B cell (primary cell): Measurements from ENCODE around the gene MORC1. TPM values are rescaled to one million over a fixed set of nuclear protein-coding genes. Genes with fewer than 3 reads are reported as not detected.

Experiments
- ATAC-seq: fragments of 200-7000 bp; cut with Tn5 transposase; one replicate; pipeline ENCODE4 v1.10.0; 2021; ENCODE audit warnings: low read depth, mild to moderate bottlenecking, moderate number of reproducible peaks, moderate library complexity
- CTCF ChIA-PET: fragments of 350-600 bp; sonication (Branson Sonifier 250); formaldehyde crosslinking; loops from one replicate; lab custom pipeline; 2021; ENCODE audit warnings: antibody characterized with exemption, inconsistent platforms; lab: Charles Lee
- POLR2A ChIA-PET: fragments of 350-600 bp; sonication (Branson Sonifier 250); formaldehyde crosslinking; loops from one replicate; lab custom pipeline; 2021; ENCODE audit warnings: antibody characterized with exemption; lab: Charles Lee
- DNase-seq: peaks from one replicate; pipeline ENCODE4 v3.0.0; 2013
- H2AFZ ChIP-seq: 2 replicates; pipeline ENCODE4 v1.6.1; 2012; ENCODE audit warnings: mild to moderate bottlenecking, low read depth, low read length; ENCODE audit not compliant: insufficient read depth, poor library complexity, severe bottlenecking
- H3K27ac ChIP-seq, 2 donors: 1 replicate in 1 of 2; 2 replicates in 1 of 2; pipeline ENCODE4 v1.5.1; 2012 to 2013; ENCODE audit warnings: low read length in 2 of 2, mild to moderate bottlenecking in 2 of 2, moderate library complexity in 1 of 2
- H3K27me3 ChIP-seq, 4 experiments: fragments of 200-600 bp in 1 of 4; sonication (generic) in 1 of 4; replicated peaks in 1 of 4; 1 replicate in 2 of 4; 2 replicates in 2 of 4; pipeline versions ENCODE4 v1.6.1 to v1.7.0; 2013 to 2016; ENCODE audit warnings: low read length in 3 of 4, mild to moderate bottlenecking in 2 of 4, mixed read lengths in 1 of 4, moderate library complexity in 1 of 4; ENCODE audit not compliant: insufficient read depth in 4 of 4, control insufficient read depth in 3 of 4; ENCODE audit errors: control extremely low read depth in 1 of 4
- H3K36me3 ChIP-seq, 2 experiments: replicated peaks in 1 of 2; 1 replicate in 1 of 2; 2 replicates in 1 of 2; pipeline versions ENCODE4 v1.6.1 to v1.7.1; 2013; ENCODE audit warnings: low read length in 1 of 2; ENCODE audit not compliant: insufficient read depth in 2 of 2, control insufficient read depth in 1 of 2; ENCODE audit errors: control extremely low read depth in 1 of 2, extremely low read depth in 1 of 2
- H3K4me1 ChIP-seq, 2 donors: fragments of 200-600 bp in 1 of 2; sonication (generic) in 1 of 2; 1 replicate in 1 of 2; 2 replicates in 1 of 2; pipeline versions ENCODE4 v1.5.1 to v1.6.1; 2013 to 2017; ENCODE audit warnings: low read length in 2 of 2; ENCODE audit not compliant: control insufficient read depth in 2 of 2, insufficient read depth in 2 of 2
- H3K4me2 ChIP-seq: replicated peaks from 2 replicates; pipeline ENCODE3; 2012; ENCODE audit warnings: mild to moderate bottlenecking, low read depth, low read length; ENCODE audit not compliant: poor library complexity, severe bottlenecking
- H3K4me3 ChIP-seq, 5 experiments: fragments of 200-600 bp in 1 of 5; sonication (generic) in 1 of 5; 1 replicate in 3 of 5; 2 replicates in 2 of 5; pipeline versions ENCODE4 v1.5.1 to v1.7.0; 2011 to 2016; ENCODE audit warnings: low read length in 4 of 5, mild to moderate bottlenecking in 4 of 5, low read depth in 2 of 5, control low read depth in 1 of 5, moderate library complexity in 1 of 5; ENCODE audit not compliant: insufficient read depth in 1 of 5; ENCODE audit errors: control extremely low read depth in 1 of 5, extremely low read depth in 1 of 5
- H3K79me2 ChIP-seq: fragments of 200-600 bp; sonication (generic); one replicate; pipeline ENCODE4 v1.6.0; 2016; ENCODE audit warnings: low read length; ENCODE audit not compliant: control insufficient read depth, insufficient read depth
- H3K9ac ChIP-seq: fragments of 200-600 bp; sonication (generic); 2 replicates; pipeline ENCODE4 v1.6.1; 2017; ENCODE audit warnings: mild to moderate bottlenecking, low read length, moderate library complexity
- H3K9me3 ChIP-seq, 3 donors: one replicate each; pipeline versions ENCODE4 v1.6.1 to v1.7.1; 2013; ENCODE audit warnings: low read length in 2 of 3; ENCODE audit not compliant: control insufficient read depth in 2 of 3, insufficient read depth in 1 of 3; ENCODE audit errors: control extremely low read depth in 1 of 3
- H4K20me1 ChIP-seq: 2 replicates; pipeline ENCODE4 v1.6.0; 2012; ENCODE audit warnings: mild to moderate bottlenecking, low read length; ENCODE audit not compliant: insufficient read depth, control insufficient read depth, poor library complexity, severe bottlenecking
- H3K27ac Mint-ChIP-seq: one replicate; pipeline ENCODE4 v1.8.0; 2021; ENCODE audit warnings: mixed read lengths
- H3K27me3 Mint-ChIP-seq: one replicate; pipeline ENCODE4 v1.8.0; 2021; ENCODE audit warnings: mixed read lengths
- H3K4me1 Mint-ChIP-seq: one replicate; pipeline ENCODE4 v1.8.0; 2021; ENCODE audit warnings: mixed read lengths
- H3K4me3 Mint-ChIP-seq: one replicate; pipeline ENCODE4 v1.8.0; 2021; ENCODE audit warnings: mixed read lengths
- H3K9me3 Mint-ChIP-seq: one replicate; pipeline ENCODE4 v1.8.0; 2022; ENCODE audit warnings: mixed read lengths; ENCODE audit not compliant: insufficient read depth
- EZH2 ChIP-seq: IDR thresholded peaks from 2 replicates; pipeline ENCODE4 v1.6.1; 2012; ENCODE audit warnings: borderline replicate concordance, low read depth, mild to moderate bottlenecking, moderate library complexity, low read length; ENCODE audit not compliant: insufficient read depth, poor library complexity, severe bottlenecking
- WGBS: methylation state at CpG from one replicate; pipeline ENCODE4 v1.1.5; 2013; ENCODE audit warnings: missing lambda C conversion rate; ENCODE audit not compliant: insufficient coverage; 5-methylcytosine and 5-hydroxymethylcytosine counted together
- intact Hi-C: fragments of 100-400 bp; cut with micrococcal nuclease; formaldehyde crosslinking; loops from one replicate; pipeline ENCODE4 v1.10.0; 2022
- polyA plus RNA-seq: library from polyadenylated mRNA; depleted of rRNA; stranded (reverse); fragments of >200 nt; gene quantifications from 2 replicates; pipeline ENCODE4 v1.2.3, GENCODE V29; 2012
- total RNA-seq, 2 donors: library from RNA; stranded (reverse); fragments of 120-200 nt in 1 of 2; gene quantifications; 1 replicate in 1 of 2; 2 replicates in 1 of 2; pipeline versions ENCODE4 v1.2.3 to v1.2.4, GENCODE V29; 2013 to 2022
- TF ChIP-seq, protein P1 (sequence below): fragments of 200-600 bp; IDR thresholded peaks from one replicate; pipeline ENCODE4 v1.8.0; 2022; ENCODE audit warnings: antibody characterized with exemption, mild to moderate bottlenecking

MORC1 gene
- total and polyA plus RNA-seq, 2 donors (not counting 1 experiment from before 2014, with no cell fraction given) = not detected

DNA sequence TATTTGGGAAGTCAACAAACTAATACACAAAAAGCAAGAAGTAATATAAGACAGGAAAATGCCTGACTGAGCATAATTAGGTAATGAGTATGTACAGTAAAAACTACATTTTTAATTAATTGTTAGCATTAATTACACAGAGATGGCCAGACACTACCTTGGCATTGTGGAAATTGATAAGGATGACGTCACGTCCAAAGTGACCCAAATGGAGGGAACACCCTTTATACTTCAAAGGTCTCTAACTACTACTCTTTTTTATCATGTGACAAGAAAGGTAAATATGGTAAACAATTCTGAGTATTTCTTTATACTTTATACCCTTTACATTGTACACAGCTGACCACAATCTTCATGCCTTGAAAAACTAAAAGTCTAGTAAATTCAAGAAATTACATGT lies 141.9 kb downstream of the MORC1 start:
- Histone ChIP-seq H2AFZ (no peak overlapping the region), H3K4me2 (no peak overlapping the region), H3K36me3 (no peaks in the 10 kb centered on the region), H3K79me2 (no peaks in the 10 kb centered on the region), H3K27me3 (no peaks in the 10 kb centered on the region), H3K4me3 (no peak overlapping the region), H3K27ac (no peak overlapping the region), H3K9ac (no peak overlapping the region), H3K4me1 (no peaks in the 10 kb centered on the region), H4K20me1 (no peaks in the 10 kb centered on the region), H3K9me3 (no peaks in the 10 kb centered on the region)
- ChIA-PET CTCF (no interaction called here), POLR2A (no interaction called here)
- intact Hi-C loops = no loop called here
- H3K4me3 Mint-ChIP-seq = no peak overlapping the region
- no peak for DNase-seq
- no peak for TF ChIP-seq EZH2
- TF ChIP-seq, protein P1, sequence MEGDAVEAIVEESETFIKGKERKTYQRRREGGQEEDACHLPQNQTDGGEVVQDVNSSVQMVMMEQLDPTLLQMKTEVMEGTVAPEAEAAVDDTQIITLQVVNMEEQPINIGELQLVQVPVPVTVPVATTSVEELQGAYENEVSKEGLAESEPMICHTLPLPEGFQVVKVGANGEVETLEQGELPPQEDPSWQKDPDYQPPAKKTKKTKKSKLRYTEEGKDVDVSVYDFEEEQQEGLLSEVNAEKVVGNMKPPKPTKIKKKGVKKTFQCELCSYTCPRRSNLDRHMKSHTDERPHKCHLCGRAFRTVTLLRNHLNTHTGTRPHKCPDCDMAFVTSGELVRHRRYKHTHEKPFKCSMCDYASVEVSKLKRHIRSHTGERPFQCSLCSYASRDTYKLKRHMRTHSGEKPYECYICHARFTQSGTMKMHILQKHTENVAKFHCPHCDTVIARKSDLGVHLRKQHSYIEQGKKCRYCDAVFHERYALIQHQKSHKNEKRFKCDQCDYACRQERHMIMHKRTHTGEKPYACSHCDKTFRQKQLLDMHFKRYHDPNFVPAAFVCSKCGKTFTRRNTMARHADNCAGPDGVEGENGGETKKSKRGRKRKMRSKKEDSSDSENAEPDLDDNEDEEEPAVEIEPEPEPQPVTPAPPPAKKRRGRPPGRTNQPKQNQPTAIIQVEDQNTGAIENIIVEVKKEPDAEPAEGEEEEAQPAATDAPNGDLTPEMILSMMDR = no peak
- no peak overlapping the region for H3K27ac Mint-ChIP-seq
- no peak for ATAC-seq
- H3K27me3 Mint-ChIP-seq = peaks cover 10% of the 10 kb centered on the region
- WGBS = no CpG with 5 or more reads among the region's 2 CpGs
- no peaks in the 10 kb centered on the region for H3K9me3 Mint-ChIP-seq
- H3K4me1 Mint-ChIP-seq = peaks cover 5% of the 10 kb centered on the region

GRCh38 chr3:108973019-108973418 lies 144.9 kb downstream of the MORC1 start:
- Mint-ChIP-seq H3K27ac (no peak overlapping the region), H3K27me3 (peaks cover 7% of the 10 kb centered on the region), H3K9me3 (no peaks in the 10 kb centered on the region), H3K4me3 (no peak overlapping the region), H3K4me1 (peaks cover 5% of the 10 kb centered on the region)
- no peaks in the 10 kb centered on the region for H3K27me3 ChIP-seq
- ATAC-seq (no peak), DNase-seq (no peak)
- no peaks in the 10 kb centered on the region for H3K4me1 ChIP-seq
- H3K9me3 ChIP-seq = no peaks in the 10 kb centered on the region
- H3K4me3 ChIP-seq = no peak overlapping the region
- no peaks in the 10 kb centered on the region for H3K36me3 ChIP-seq
- H2AFZ ChIP-seq = no peak overlapping the region
- no peak overlapping the region for H3K27ac ChIP-seq
- TF ChIP-seq, protein P1 = no peak
- no peak for TF ChIP-seq EZH2
- no peak overlapping the region for H3K9ac ChIP-seq
- no peaks in the 10 kb centered on the region for H4K20me1 ChIP-seq
- no peak overlapping the region for H3K4me2 ChIP-seq
- WGBS = 100% methylated on average over 1 of the region's 1 CpG
- CTCF ChIA-PET = no interaction called here
- H3K79me2 ChIP-seq = no peaks in the 10 kb centered on the region
- intact Hi-C loops = no loop called here
- POLR2A ChIA-PET = no interaction called here
